ENCODE results near the gene HSFX3. TPM values are rescaled to one million over a fixed set of nuclear protein-coding genes. Genes with fewer than 3 reads are reported as not detected.

The HSFX3 gene
- total and polyA plus RNA-seq, 2 of the 8 experiments (the other 6 are each of a cell fraction or from before 2014, with no cell fraction given): not detected

DNA sequence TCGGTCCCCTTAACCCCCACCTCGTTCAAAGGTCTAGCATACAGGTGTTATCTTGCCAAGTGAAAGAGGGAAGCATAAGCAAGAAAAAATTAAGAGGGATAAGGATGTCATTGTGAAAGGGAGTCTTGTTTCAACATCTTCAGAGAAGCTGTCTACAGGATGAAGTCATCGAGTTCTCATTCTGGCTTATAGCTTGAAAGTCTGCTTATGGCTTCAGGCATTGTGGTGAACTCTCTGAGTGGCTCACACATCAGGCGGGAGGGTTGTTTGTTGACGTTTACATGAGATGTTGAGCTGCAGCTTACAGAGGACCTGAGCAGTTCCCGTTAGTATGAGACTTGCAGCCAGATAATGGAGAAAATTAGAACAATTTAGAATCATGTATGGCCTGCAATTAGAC, 20.9 kb upstream of the HSFX3 start:
- Histone ChIP-seq H3K18ac (ENCODE audit: extremely low read depth, low read length) (no peak overlapping the region), H3K23me2 (ENCODE audit: low read depth, low read length) (no peaks in the 10 kb centered on the region), H3K27me3 (replicated peaks in 1 of 4; ENCODE audit: control insufficient read depth in 3 of 4, extremely low read depth in 1 of 4, insufficient read depth in 3 of 4, low read length in 3 of 4) (no peaks in the 10 kb centered on the region), H3K4me3 (ENCODE audit: extremely low read depth in 1 of 4, insufficient read depth in 2 of 4, low read depth in 3 of 4, low read length in 4 of 4) (no peak overlapping the region), H3K4me2 (ENCODE audit: insufficient read depth in 1 of 2, low read depth in 2 of 2, low read length in 2 of 2) (no peak overlapping the region), H4K20me1 (replicated peaks in 1 of 2; ENCODE audit: control insufficient read depth in 1 of 2, insufficient read depth in 2 of 2, low read length in 2 of 2) (no peaks in the 10 kb centered on the region), H3K23ac (ENCODE audit: insufficient read length) (no peak overlapping the region), H2BK12ac (ENCODE audit: low read depth, low read length) (no peak overlapping the region), H3K56ac (replicated peaks; ENCODE audit: insufficient read length, low read depth, low read length) (no peak overlapping the region), H2BK5ac (ENCODE audit: low read depth, low read length) (no peak overlapping the region), H3K4ac (replicated peaks; ENCODE audit: insufficient read length, low read depth, low read length) (no peak overlapping the region), H3K14ac (ENCODE audit: insufficient read length) (no peak overlapping the region), H3K9me3 (ENCODE audit: insufficient read depth in 2 of 2, low read depth in 1 of 2, low read length in 1 of 2) (no peaks in the 10 kb centered on the region), H2BK120ac (replicated peaks; ENCODE audit: low read depth, low read length) (no peak overlapping the region), H4K5ac (ENCODE audit: insufficient read length, low read depth, low read length) (no peak overlapping the region), H3K79me2 (ENCODE audit: control insufficient read depth in 1 of 2, insufficient read depth in 2 of 2, low read length in 2 of 2) (no peaks in the 10 kb centered on the region), H2AFZ (ENCODE audit: low read length) (no peak overlapping the region), H3K4me1 (replicated peaks in 1 of 4; ENCODE audit: control insufficient read depth in 3 of 4, insufficient read depth in 4 of 4, low read length in 3 of 4) (no peaks in the 10 kb centered on the region), H4K8ac (ENCODE audit: extremely low read depth, insufficient read depth, low read length) (no peak overlapping the region), H4K91ac (replicated peaks; ENCODE audit: insufficient read length, low read length) (no peak overlapping the region), H3K27ac (ENCODE audit: low read depth, low read length) (no peak overlapping the region), H3K36me3 (ENCODE audit: control insufficient read depth in 2 of 4, insufficient read depth in 4 of 4, low read length in 3 of 4) (no peaks in the 10 kb centered on the region), H3K79me1 (ENCODE audit: low read depth, low read length) (no peaks in the 10 kb centered on the region), H2BK20ac (ENCODE audit: low read length) (no peak overlapping the region), H2BK15ac (ENCODE audit: low read length) (no peak overlapping the region), H3K9ac (replicated peaks in 1 of 4; ENCODE audit: extremely low read depth in 1 of 4, low read depth in 3 of 4, low read length in 3 of 4) (no peak overlapping the region), H2AK5ac (ENCODE audit: low read depth, low read length) (no peak overlapping the region)
- 90% methylated on average over 6 of the region's 6 CpGs; no CpG with 5 or more reads in 1 of the 2 experiments for WGBS, 2 experiments (ENCODE audit: extremely low coverage in 1 of 2, insufficient coverage in 1 of 2, insufficient read length in 1 of 2, insufficient replicate concordance in 2 of 2, low coverage in 1 of 2, low lambda C conversion rate in 2 of 2, missing lambda C conversion rate in 1 of 2)
- ChIA-PET CTCF (ENCODE audit: partially characterized antibody) (no interaction called here), POLR2A (ENCODE audit: partially characterized antibody) (no interaction called here)
- FAIRE-seq (no peak), DNase-seq (ENCODE audit: low read depth in 1 of 2, low spot score in 2 of 2) (no peak)
- TF ChIP-seq TCF12 (IDR thresholded peaks at IDR 0.05; ENCODE audit: low read depth, low read length): no peak
- TF ChIP-seq POLR2A (IDR thresholded peaks at IDR 0.05; ENCODE audit: control extremely low read depth in 1 of 2, low read depth in 2 of 2, low read length in 2 of 2): no peak
- no peak for TF ChIP-seq SAP30 (IDR thresholded peaks at IDR 0.05; ENCODE audit: insufficient read depth, insufficient replicate concordance, low read length)
- no peak for TF ChIP-seq SIX5 (IDR thresholded peaks at IDR 0.05; ENCODE audit: low read depth, low read length)
- no peak for TF ChIP-seq RAD21 (IDR thresholded peaks at IDR 0.05 in 1 of 2, conservative IDR thresholded peaks at IDR 0.05 in 1 of 2; ENCODE audit: low read depth in 2 of 2, low read length in 2 of 2)
- TF ChIP-seq SP2 (IDR thresholded peaks at IDR 0.05; ENCODE audit: low read length): no peak
